SK-N-MC (cell line): ENCODE results near the gene FILIP1L.

Experiments used
- EZH2 ChIP-seq: fragments of 200-600 bp; sonication (generic); IDR thresholded peaks from one replicate; pipeline ENCODE4 v1.6.1; 2017; ENCODE audit warnings: antibody characterized with exemption
- FOXP2 ChIP-seq: optimal IDR thresholded peaks from 2 replicates; pipeline ENCODE3; 2011; ENCODE audit warnings: mild to moderate bottlenecking, moderate library complexity; ENCODE audit not compliant: insufficient read depth; ENCODE audit errors: extremely low read length, control extremely low read depth
- POLR2AphosphoS5 ChIP-seq: IDR thresholded peaks from 2 replicates; pipeline ENCODE4 v1.6.1; 2012; ENCODE audit warnings: mild to moderate bottlenecking, low read depth, low read length, borderline replicate concordance

- TF ChIP-seq FOXP2 (no peak), EZH2 (no peak), POLR2AphosphoS5 (no peak)
Observed at GRCh38 chr3:100062665-100063064, 51.6 kb downstream of the FILIP1L start.
